PC-9 (cell line): ENCODE measurements around the gene FOLR2.

Source experiments
- CTCF ChIP-seq: fragments of 200-600 bp; sonication (generic); conservative IDR thresholded peaks from 2 replicates; pipeline ENCODE4 v1.6.1; 2017; ENCODE audit warnings: mixed run types, antibody characterized with exemption, mild to moderate bottlenecking, moderate library complexity
- EZH2 ChIP-seq: fragments of 200-600 bp; sonication (generic); IDR thresholded peaks from 2 replicates; pipeline ENCODE4 v1.8.0; 2017; ENCODE audit warnings: antibody characterized with exemption, low read depth

GRCh38 chr11:72228229-72228843, 11.7 kb downstream of the FOLR2 start:
- TF ChIP-seq CTCF (no peak), EZH2 (no peak)
